ENCODE data around the gene F13A1. TPM values are rescaled to one million over a fixed set of nuclear protein-coding genes. Genes with fewer than 3 reads are reported as not detected.

The F13A1 gene
- total and polyA plus RNA-seq, 2 of the 8 experiments (the other 6 are each of a cell fraction or from before 2014, with no cell fraction given) = 0.57 to 1.5 TPM

- H3K4me1 ChIP-seq (replicated peaks in 1 of 4; ENCODE audit: control insufficient read depth in 3 of 4, insufficient read depth in 4 of 4, low read length in 3 of 4) = no peaks in the 10 kb centered on the region
- ChIA-PET POLR2A (ENCODE audit: partially characterized antibody) (no interaction called here), CTCF (ENCODE audit: partially characterized antibody) (no interaction called here)
- WGBS, 2 experiments (ENCODE audit: extremely low coverage in 1 of 2, insufficient coverage in 1 of 2, insufficient read length in 1 of 2, insufficient replicate concordance in 2 of 2, low coverage in 1 of 2, low lambda C conversion rate in 2 of 2, missing lambda C conversion rate in 1 of 2) = 89% methylated on average over 4 of the region's 4 CpGs; no CpG with 5 or more reads in 1 of the 2 experiments
- no peak overlapping the region for H3K14ac ChIP-seq (ENCODE audit: insufficient read length)
- H3K79me2 ChIP-seq (ENCODE audit: control insufficient read depth in 1 of 2, insufficient read depth in 2 of 2, low read length in 2 of 2) = no peaks in the 10 kb centered on the region
- H3K4me2 ChIP-seq (ENCODE audit: insufficient read depth in 1 of 2, low read depth in 2 of 2, low read length in 2 of 2) = no peak overlapping the region
- H3K36me3 ChIP-seq (ENCODE audit: control insufficient read depth in 2 of 4, insufficient read depth in 4 of 4, low read length in 3 of 4) = no peaks in the 10 kb centered on the region
- FAIRE-seq (no peak), DNase-seq (ENCODE audit: low read depth in 1 of 2, low spot score in 2 of 2) (no peak)
- H3K27ac ChIP-seq (ENCODE audit: low read depth, low read length) = no peak overlapping the region
- H4K20me1 ChIP-seq (replicated peaks in 1 of 2; ENCODE audit: control insufficient read depth in 1 of 2, insufficient read depth in 2 of 2, low read length in 2 of 2) = no peaks in the 10 kb centered on the region
- H4K8ac ChIP-seq (ENCODE audit: extremely low read depth, insufficient read depth, low read length) = no peak overlapping the region
- H2BK12ac ChIP-seq (ENCODE audit: low read depth, low read length) = no peak overlapping the region
- H3K56ac ChIP-seq (replicated peaks; ENCODE audit: insufficient read length, low read depth, low read length) = no peak overlapping the region
- H3K4me3 ChIP-seq (ENCODE audit: extremely low read depth in 1 of 4, insufficient read depth in 2 of 4, low read depth in 3 of 4, low read length in 4 of 4) = no peak overlapping the region
- no peak overlapping the region for H2BK15ac ChIP-seq (ENCODE audit: low read length)
- no peak overlapping the region for H2BK20ac ChIP-seq (ENCODE audit: low read length)
- no peak overlapping the region for H2AK5ac ChIP-seq (ENCODE audit: low read depth, low read length)
- no peaks in the 10 kb centered on the region for H3K27me3 ChIP-seq (replicated peaks in 1 of 4; ENCODE audit: control insufficient read depth in 3 of 4, extremely low read depth in 1 of 4, insufficient read depth in 3 of 4, low read length in 3 of 4)
- H2BK120ac ChIP-seq (replicated peaks; ENCODE audit: low read depth, low read length) = no peak overlapping the region
- H2AFZ ChIP-seq (ENCODE audit: low read length) = no peak overlapping the region
- H3K4ac ChIP-seq (replicated peaks; ENCODE audit: insufficient read length, low read depth, low read length) = no peak overlapping the region
- H2BK5ac ChIP-seq (ENCODE audit: low read depth, low read length) = no peak overlapping the region
- no peaks in the 10 kb centered on the region for H3K9me3 ChIP-seq (ENCODE audit: insufficient read depth in 2 of 2, low read depth in 1 of 2, low read length in 1 of 2)
- H3K79me1 ChIP-seq (ENCODE audit: low read depth, low read length) = no peaks in the 10 kb centered on the region
- H3K23ac ChIP-seq (ENCODE audit: insufficient read length) = no peak overlapping the region
- TF ChIP-seq HDAC2 (IDR thresholded peaks at IDR 0.05; ENCODE audit: borderline replicate concordance in 1 of 2, low read depth in 2 of 2, low read length in 2 of 2) = no peak
- no peak overlapping the region for H3K18ac ChIP-seq (ENCODE audit: extremely low read depth, low read length)
- H3K23me2 ChIP-seq (ENCODE audit: low read depth, low read length) = no peaks in the 10 kb centered on the region
- H3K9ac ChIP-seq (replicated peaks in 1 of 4; ENCODE audit: extremely low read depth in 1 of 4, low read depth in 3 of 4, low read length in 3 of 4) = no peak overlapping the region
- no peak overlapping the region for H4K5ac ChIP-seq (ENCODE audit: insufficient read length, low read depth, low read length)
- H4K91ac ChIP-seq (replicated peaks; ENCODE audit: insufficient read length, low read length) = no peak overlapping the region
Observed at GRCh38 chr6:6201200-6201599, 119.3 kb downstream of the F13A1 start.

Data from H1 (cell line).